ENCODE measurements around the gene SMAD6.

DNA sequence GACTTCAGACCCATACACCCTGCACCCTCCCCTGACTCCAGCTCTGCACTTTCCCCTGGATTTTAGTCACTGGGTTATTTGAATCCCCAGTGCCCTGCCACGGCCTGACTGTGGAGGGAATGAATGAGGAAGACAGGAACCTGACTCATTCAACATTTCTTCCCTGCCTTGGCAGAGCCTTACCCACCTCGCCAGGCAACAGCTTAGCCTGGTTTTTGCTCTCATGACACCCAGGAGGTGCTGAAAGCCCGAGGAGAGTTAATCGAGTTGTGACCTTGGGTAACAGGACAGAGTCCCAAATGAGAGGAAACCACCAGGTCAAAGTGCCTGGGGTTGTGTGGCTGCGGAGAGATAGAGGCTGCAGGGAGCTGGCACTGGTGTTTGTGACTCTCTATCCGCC, 128.3 kb downstream of the SMAD6 start:
- no peak for TF ChIP-seq POLR2A (IDR thresholded peaks at IDR 0.05)
- TF ChIP-seq, protein P1, sequence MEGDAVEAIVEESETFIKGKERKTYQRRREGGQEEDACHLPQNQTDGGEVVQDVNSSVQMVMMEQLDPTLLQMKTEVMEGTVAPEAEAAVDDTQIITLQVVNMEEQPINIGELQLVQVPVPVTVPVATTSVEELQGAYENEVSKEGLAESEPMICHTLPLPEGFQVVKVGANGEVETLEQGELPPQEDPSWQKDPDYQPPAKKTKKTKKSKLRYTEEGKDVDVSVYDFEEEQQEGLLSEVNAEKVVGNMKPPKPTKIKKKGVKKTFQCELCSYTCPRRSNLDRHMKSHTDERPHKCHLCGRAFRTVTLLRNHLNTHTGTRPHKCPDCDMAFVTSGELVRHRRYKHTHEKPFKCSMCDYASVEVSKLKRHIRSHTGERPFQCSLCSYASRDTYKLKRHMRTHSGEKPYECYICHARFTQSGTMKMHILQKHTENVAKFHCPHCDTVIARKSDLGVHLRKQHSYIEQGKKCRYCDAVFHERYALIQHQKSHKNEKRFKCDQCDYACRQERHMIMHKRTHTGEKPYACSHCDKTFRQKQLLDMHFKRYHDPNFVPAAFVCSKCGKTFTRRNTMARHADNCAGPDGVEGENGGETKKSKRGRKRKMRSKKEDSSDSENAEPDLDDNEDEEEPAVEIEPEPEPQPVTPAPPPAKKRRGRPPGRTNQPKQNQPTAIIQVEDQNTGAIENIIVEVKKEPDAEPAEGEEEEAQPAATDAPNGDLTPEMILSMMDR (IDR thresholded peaks at IDR 0.05), result no peak
- TF ChIP-seq POLR2AphosphoS5 (IDR thresholded peaks at IDR 0.05), result no peak

Measured in prostate gland (tissue), 2 donors.